Natural killer cell (primary cell): ENCODE results near the gene PIGU. TPM values are rescaled to one million over a fixed set of nuclear protein-coding genes. Genes with fewer than 3 reads are reported as not detected.

ENCODE experiments used
- ATAC-seq, 3 donors: fragments of 150-1000 bp in 2 of 3; fragments of 200-7000 bp in 1 of 3; cut with Tn5 transposase; 1 replicate in 1 of 3; 2 replicates in 2 of 3; pipeline ENCODE4 v1.10.0; 2021; ENCODE audit warnings: mild to moderate bottlenecking in 2 of 3, moderate library complexity in 2 of 3
- DNase-seq, 2 donors: peaks; one replicate each; pipeline versions ENCODE4 v3.0.0 to v3.0.0-alpha.2; 2013 to 2021; ENCODE audit warnings: mixed read lengths in 1 of 2
- H3K27ac ChIP-seq: one replicate; pipeline ENCODE4 v1.5.1; 2013; ENCODE audit warnings: mild to moderate bottlenecking, low read length
- H3K27me3 ChIP-seq: one replicate; pipeline ENCODE4 v1.6.1; 2013; ENCODE audit warnings: low read length; ENCODE audit not compliant: control insufficient read depth, insufficient read depth
- H3K36me3 ChIP-seq: one replicate; pipeline ENCODE4 v1.6.1; 2013; ENCODE audit warnings: low read length; ENCODE audit not compliant: control insufficient read depth, insufficient read depth
- H3K4me1 ChIP-seq: one replicate; pipeline ENCODE4 v1.6.1; 2013; ENCODE audit warnings: low read length; ENCODE audit not compliant: control insufficient read depth, insufficient read depth
- H3K4me3 ChIP-seq: one replicate; pipeline ENCODE4 v1.5.1; 2013; ENCODE audit warnings: low read length
- H3K9me3 ChIP-seq: one replicate; pipeline ENCODE4 v1.6.1; 2013; ENCODE audit warnings: low read length; ENCODE audit not compliant: control insufficient read depth, insufficient read depth
- H3K27ac Mint-ChIP-seq, 2 donors: one replicate each; pipeline ENCODE4 v1.8.0; 2022; ENCODE audit warnings: mild to moderate bottlenecking in 2 of 2, mixed read lengths in 2 of 2, moderate library complexity in 1 of 2
- H3K27me3 Mint-ChIP-seq, 2 donors: one replicate each; pipeline ENCODE4 v1.8.0; 2022; ENCODE audit warnings: low read depth in 2 of 2, mixed read lengths in 2 of 2
- H3K36me3 Mint-ChIP-seq: one replicate; pipeline ENCODE4 v1.8.0; 2022; ENCODE audit warnings: mixed read lengths
- H3K4me1 Mint-ChIP-seq, 2 donors: one replicate each; pipeline ENCODE4 v1.8.0; 2022; ENCODE audit warnings: mixed read lengths in 2 of 2
- H3K4me3 Mint-ChIP-seq: one replicate; pipeline ENCODE4 v1.8.0; 2022; ENCODE audit warnings: mild to moderate bottlenecking, moderate library complexity, mixed read lengths
- H3K9me3 Mint-ChIP-seq, 2 donors: one replicate each; pipeline ENCODE4 v1.8.0; 2022; ENCODE audit warnings: mixed read lengths in 2 of 2
- CTCF ChIP-seq: fragments of 200-600 bp; IDR thresholded peaks from one replicate; pipeline ENCODE4 v1.8.0; 2022; ENCODE audit warnings: antibody characterized with exemption
- WGBS: methylation state at CpG from one replicate; pipeline ENCODE4 v1.1.7; 2013; ENCODE audit warnings: missing lambda C conversion rate; ENCODE audit not compliant: insufficient coverage; 5-methylcytosine and 5-hydroxymethylcytosine counted together
- intact Hi-C: fragments of 100-400 bp; cut with micrococcal nuclease; formaldehyde crosslinking; loops from one replicate; pipeline ENCODE4 v1.14.2; 2022
- total RNA-seq, 4 donors: library from RNA; stranded (reverse); fragments of 120-200 nt in 1 of 4; gene quantifications; one replicate each; pipeline versions ENCODE4 v1.2.3 to v1.2.4, GENCODE V29; 2013 to 2022

Gene PIGU
- total RNA-seq, 3 donors from 2014 or later (not counting 1 experiment from before 2014, with no cell fraction given): 7.0 to 11.1 (median 8.2) TPM

GRCh38 chr20:34709044-34709830 is 32.3 kb upstream of the PIGU start:
- H3K36me3 Mint-ChIP-seq: no peaks in the 10 kb centered on the region
- under 1% methylated on average over 64 of the region's 64 CpGs for WGBS

GRCh38 chr20:34708621-34709043 is 31.7 kb upstream of the PIGU start:
- DNase-seq (peak; percentile 39 to 74), ATAC-seq (no peak)
- Mint-ChIP-seq H3K36me3 (no peaks in the 10 kb centered on the region), H3K27me3 (no peaks in the 10 kb centered on the region), H3K4me3 (peak overlapping the region; percentile 84), H3K4me1 (peaks cover 16 to 27% of the 10 kb centered on the region in 2 donors), H3K9me3 (no peaks in the 10 kb centered on the region), H3K27ac (peak overlapping the region; percentile 72 to 80)
- peaks cover 3% of the 10 kb centered on the region for H3K27me3 ChIP-seq
- H3K9me3 ChIP-seq: no peaks in the 10 kb centered on the region
- peak; percentile 43 for TF ChIP-seq CTCF
- WGBS: 1% methylated on average over 20 of the region's 22 CpGs
- H3K36me3 ChIP-seq: no peaks in the 10 kb centered on the region
- H3K4me3 ChIP-seq: peak overlapping the region; percentile 64
- peaks cover 27% of the 10 kb centered on the region for H3K4me1 ChIP-seq
- peak overlapping the region; percentile 75 for H3K27ac ChIP-seq
- intact Hi-C loops: loop anchor here (2.0 to 10.0 kb wide), 3 partner anchors 32 to 174 kb away; partner anchors contain the start of gene PIGU

More at GRCh38 chr20:34709044-34709830, 32.3 kb upstream of the PIGU start:
- peak overlapping the region; percentile 75 for H3K27ac ChIP-seq
- H3K36me3 ChIP-seq: peaks cover 2% of the 10 kb centered on the region
- H3K9me3 Mint-ChIP-seq: no peaks in the 10 kb centered on the region
- ATAC-seq: peak; percentile 61 to 82 (median 66)
- no peaks in the 10 kb centered on the region for H3K9me3 ChIP-seq
- H3K4me1 Mint-ChIP-seq: peaks cover 14 to 23% of the 10 kb centered on the region in 2 donors
- H3K27me3 ChIP-seq: peaks cover 3% of the 10 kb centered on the region
- H3K27me3 Mint-ChIP-seq: no peaks in the 10 kb centered on the region
- peak overlapping the region; percentile 72 to 80 for H3K27ac Mint-ChIP-seq
- H3K4me1 ChIP-seq: peaks cover 23% of the 10 kb centered on the region
- peak overlapping the region; percentile 84 for H3K4me3 Mint-ChIP-seq
- intact Hi-C loops: loop anchor here (2.0 to 10.0 kb wide), 3 partner anchors 32 to 174 kb away; partner anchors contain the start of gene PIGU
- peak; percentile 80 to 88 for DNase-seq
- TF ChIP-seq CTCF: no peak
- peak overlapping the region; percentile 64 for H3K4me3 ChIP-seq

DNA sequence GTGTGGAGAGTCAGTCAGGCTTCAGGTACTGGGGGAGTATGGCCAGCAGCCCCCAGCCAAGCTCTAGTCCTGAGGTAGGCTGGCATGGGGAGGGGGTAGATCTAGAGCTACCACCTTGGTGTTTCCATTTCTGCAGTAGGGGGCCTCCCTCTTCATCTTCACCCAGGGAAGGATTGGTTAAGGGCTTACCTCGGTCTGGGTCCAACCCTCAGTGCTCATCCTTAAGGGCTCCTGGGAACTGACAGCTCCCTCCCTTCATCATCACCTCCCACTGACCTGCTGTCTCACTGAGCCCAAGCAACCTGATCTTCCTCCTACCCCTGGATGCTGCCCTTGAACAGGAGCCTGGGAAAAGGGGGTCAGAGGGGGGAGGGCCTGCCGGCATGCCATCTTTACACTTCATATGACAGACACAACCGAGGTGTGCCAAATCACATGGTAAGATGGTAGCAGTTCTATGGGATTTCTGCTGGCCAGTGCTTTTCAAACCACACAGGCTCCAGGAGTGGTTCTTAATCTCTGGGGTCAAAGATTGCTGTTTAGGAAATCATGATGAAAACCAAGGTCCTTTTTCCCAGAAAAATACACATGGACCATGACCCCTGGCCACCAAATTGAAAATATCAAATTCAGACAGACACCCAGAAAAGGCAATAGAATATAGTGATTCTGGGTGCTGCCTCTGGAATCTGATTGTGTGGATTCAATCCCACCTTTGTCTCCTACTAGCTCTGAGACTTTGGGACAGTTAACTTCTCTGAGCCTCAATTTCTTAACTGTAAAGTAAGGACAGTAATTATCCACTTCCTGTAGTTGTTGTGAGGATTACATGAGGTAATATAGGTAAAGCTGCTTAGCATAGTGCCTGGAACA is 30.3 kb upstream of the PIGU start:
- intact Hi-C loops: loop anchor here (5.0 to 10.0 kb wide), 2 partner anchors 145 to 172 kb away; no protein-coding TSS in a partner anchor
- Histone ChIP-seq H3K27ac (no peak overlapping the region), H3K4me3 (no peak overlapping the region), H3K4me1 (peaks cover 35% of the 10 kb centered on the region), H3K36me3 (no peaks in the 10 kb centered on the region), H3K27me3 (peaks cover 3% of the 10 kb centered on the region), H3K9me3 (no peaks in the 10 kb centered on the region)
- Mint-ChIP-seq H3K36me3 (no peaks in the 10 kb centered on the region), H3K27me3 (peaks cover 0 to 4% of the 10 kb centered on the region in 2 donors), H3K27ac (peak overlapping the region in 1 of 2 donors; percentile 98), H3K4me1 (peaks cover 25 to 38% of the 10 kb centered on the region in 2 donors), H3K9me3 (no peaks in the 10 kb centered on the region), H3K4me3 (peak overlapping the region; percentile 45)
- WGBS: 86% methylated on average over 2 of the region's 3 CpGs
- ATAC-seq (no peak), DNase-seq (no peak)
- no peak for TF ChIP-seq CTCF
